ENCODE results near the gene CYP24A1.

CYP24A1 gene

GRCh38 chr20:54177378-54177777 lies 3.6 kb upstream of the CYP24A1 start:
- H3K27me3 Mint-ChIP-seq, result peaks cover 61% of the 10 kb centered on the region
- DNase-seq, result no peak
- H3K36me3 Mint-ChIP-seq, result no peaks in the 10 kb centered on the region
- H3K27ac Mint-ChIP-seq, result no peak overlapping the region
- H3K4me3 Mint-ChIP-seq, result no peak overlapping the region
- no peaks in the 10 kb centered on the region for H3K9me3 Mint-ChIP-seq
- peaks cover 23% of the 10 kb centered on the region for H3K4me1 Mint-ChIP-seq
- CTCF ChIA-PET, result interaction anchor here (1.0 to 1.2 kb wide), 2 partner anchors 72 to 74 kb away, joined by 3 read pairs; no protein-coding TSS in a partner anchor

- peaks cover 24% of the 10 kb centered on the region for H3K4me1 Mint-ChIP-seq
- DNase-seq, result no peak
- no peaks in the 10 kb centered on the region for H3K9me3 Mint-ChIP-seq
- H3K4me3 Mint-ChIP-seq, result no peak overlapping the region
- no peaks in the 10 kb centered on the region for H3K36me3 Mint-ChIP-seq
- no peak overlapping the region for H3K27ac Mint-ChIP-seq
- CTCF ChIA-PET, result no interaction called here
- peaks cover 67% of the 10 kb centered on the region for H3K27me3 Mint-ChIP-seq
These were observed 2.8 kb upstream of the CYP24A1 start for GRCh38 chr20:54176610-54177009.

- Mint-ChIP-seq H3K27me3 (peaks cover 84% of the 10 kb centered on the region), H3K36me3 (no peaks in the 10 kb centered on the region), H3K27ac (peak overlapping the region; percentile 24), H3K9me3 (no peaks in the 10 kb centered on the region), H3K4me3 (peak overlapping the region; percentile 26), H3K4me1 (peaks cover 24% of the 10 kb centered on the region)
- no peak for DNase-seq
- CTCF ChIA-PET, result interaction anchor here (0.6 kb wide), 1 partner anchor 507 kb away, joined by 3 read pairs; no protein-coding TSS in a partner anchor
These were observed 830 bp upstream of the CYP24A1 start for GRCh38 chr20:54174457-54175175.

- Mint-ChIP-seq H3K4me1 (peaks cover 24% of the 10 kb centered on the region), H3K4me3 (peak overlapping the region; percentile 31), H3K27ac (no peak overlapping the region), H3K36me3 (no peaks in the 10 kb centered on the region), H3K9me3 (no peaks in the 10 kb centered on the region), H3K27me3 (peaks cover 92% of the 10 kb centered on the region)
- DNase-seq, result no peak
- CTCF ChIA-PET, result no interaction called here
These were observed 732 bp downstream of the CYP24A1 start for GRCh38 chr20:54172856-54173652.

- Mint-ChIP-seq H3K4me1 (peaks cover 24% of the 10 kb centered on the region), H3K27ac (no peak overlapping the region), H3K27me3 (peaks cover 92% of the 10 kb centered on the region), H3K9me3 (no peaks in the 10 kb centered on the region), H3K36me3 (no peaks in the 10 kb centered on the region), H3K4me3 (no peak overlapping the region)
- DNase-seq, result no peak
- CTCF ChIA-PET, result no interaction called here
These were observed 1.3 kb downstream of the CYP24A1 start for GRCh38 chr20:54172532-54172855.

GRCh38 chr20:54170963-54171362 lies 2.8 kb downstream of the CYP24A1 start:
- no peaks in the 10 kb centered on the region for H3K36me3 Mint-ChIP-seq
- H3K9me3 Mint-ChIP-seq, result no peaks in the 10 kb centered on the region
- H3K27ac Mint-ChIP-seq, result no peak overlapping the region
- no peak for DNase-seq
- no peak overlapping the region for H3K4me3 Mint-ChIP-seq
- CTCF ChIA-PET, result interaction anchor here (1.1 kb wide), 1 partner anchor 477 kb away, joined by 3 read pairs; no protein-coding TSS in a partner anchor
- H3K27me3 Mint-ChIP-seq, result peaks cover 86% of the 10 kb centered on the region
- peaks cover 24% of the 10 kb centered on the region for H3K4me1 Mint-ChIP-seq

GRCh38 chr20:54170026-54170471 lies 3.7 kb downstream of the CYP24A1 start:
- H3K27me3 Mint-ChIP-seq, result peaks cover 84% of the 10 kb centered on the region

GRCh38 chr20:54168961-54169862 lies 4.6 kb downstream of the CYP24A1 start:
- no peaks in the 10 kb centered on the region for H3K36me3 Mint-ChIP-seq
- H3K4me1 Mint-ChIP-seq, result peaks cover 16% of the 10 kb centered on the region
- no peak overlapping the region for H3K27ac Mint-ChIP-seq
- H3K9me3 Mint-ChIP-seq, result no peaks in the 10 kb centered on the region
- H3K27me3 Mint-ChIP-seq, result peaks cover 81% of the 10 kb centered on the region
- DNase-seq, result no peak
- H3K4me3 Mint-ChIP-seq, result no peak overlapping the region
- CTCF ChIA-PET, result interaction anchor here (1.1 to 1.4 kb wide), 2 partner anchors 30 to 66 kb away, joined by 3 read pairs; no protein-coding TSS in a partner anchor

More at GRCh38 chr20:54170026-54170471, 3.7 kb downstream of the CYP24A1 start:
- H3K9me3 Mint-ChIP-seq, result no peaks in the 10 kb centered on the region
- H3K36me3 Mint-ChIP-seq, result no peaks in the 10 kb centered on the region
- H3K27ac Mint-ChIP-seq, result no peak overlapping the region
- peaks cover 24% of the 10 kb centered on the region for H3K4me1 Mint-ChIP-seq
- CTCF ChIA-PET, result interaction anchor here (1.1 to 1.4 kb wide), 3 partner anchors 29 to 478 kb away, joined by 3 read pairs; no protein-coding TSS in a partner anchor
- no peak for DNase-seq
- no peak overlapping the region for H3K4me3 Mint-ChIP-seq

GRCh38 chr20:54167909-54168872 lies 5.6 kb downstream of the CYP24A1 start:
- no peak overlapping the region for H3K4me3 Mint-ChIP-seq
- H3K9me3 Mint-ChIP-seq, result no peaks in the 10 kb centered on the region
- no peaks in the 10 kb centered on the region for H3K36me3 Mint-ChIP-seq
- no peak overlapping the region for H3K27ac Mint-ChIP-seq
- no peak for DNase-seq
- H3K4me1 Mint-ChIP-seq, result peaks cover 9% of the 10 kb centered on the region
- CTCF ChIA-PET, result no interaction called here
- peaks cover 75% of the 10 kb centered on the region for H3K27me3 Mint-ChIP-seq

GRCh38 chr20:54166987-54167662 lies 6.7 kb downstream of the CYP24A1 start:
- H3K4me1 Mint-ChIP-seq, result no peaks in the 10 kb centered on the region
- H3K4me3 Mint-ChIP-seq, result no peak overlapping the region
- peaks cover 74% of the 10 kb centered on the region for H3K27me3 Mint-ChIP-seq
- DNase-seq, result no peak
- no peaks in the 10 kb centered on the region for H3K9me3 Mint-ChIP-seq
- CTCF ChIA-PET, result no interaction called here
- no peaks in the 10 kb centered on the region for H3K36me3 Mint-ChIP-seq
- H3K27ac Mint-ChIP-seq, result no peak overlapping the region

GRCh38 chr20:54165803-54166202 lies 8.0 kb downstream of the CYP24A1 start:
- no peak for DNase-seq
- Mint-ChIP-seq H3K36me3 (no peaks in the 10 kb centered on the region), H3K4me3 (no peak overlapping the region), H3K9me3 (no peaks in the 10 kb centered on the region), H3K27ac (no peak overlapping the region), H3K27me3 (peaks cover 71% of the 10 kb centered on the region), H3K4me1 (no peaks in the 10 kb centered on the region)
- CTCF ChIA-PET, result no interaction called here

- no peaks in the 10 kb centered on the region for H3K36me3 Mint-ChIP-seq
- peaks cover 66% of the 10 kb centered on the region for H3K27me3 Mint-ChIP-seq
- H3K4me3 Mint-ChIP-seq, result no peak overlapping the region
- no peaks in the 10 kb centered on the region for H3K9me3 Mint-ChIP-seq
- H3K4me1 Mint-ChIP-seq, result no peaks in the 10 kb centered on the region
- CTCF ChIA-PET, result no interaction called here
- no peak for DNase-seq
- no peak overlapping the region for H3K27ac Mint-ChIP-seq
These were observed 8.8 kb downstream of the CYP24A1 start for GRCh38 chr20:54165014-54165413.

GRCh38 chr20:54163402-54163801 lies 10.4 kb downstream of the CYP24A1 start:
- no peak overlapping the region for H3K27ac Mint-ChIP-seq
- H3K36me3 Mint-ChIP-seq, result no peaks in the 10 kb centered on the region
- H3K4me3 Mint-ChIP-seq, result no peak overlapping the region
- H3K4me1 Mint-ChIP-seq, result no peaks in the 10 kb centered on the region
- H3K27me3 Mint-ChIP-seq, result peaks cover 52% of the 10 kb centered on the region
- no peaks in the 10 kb centered on the region for H3K9me3 Mint-ChIP-seq
- CTCF ChIA-PET, result interaction anchor here (1.5 kb wide), 1 partner anchor 37 kb away, joined by 4 read pairs; no protein-coding TSS in a partner anchor
- DNase-seq, result no peak

Measured in activated naive CD4-positive, alpha-beta T cell treated with anti-CD3 and anti-CD28 coated beads, Interleukin-2, amount 10 ng/mL, durations not matched to agents 7 days and 5 days (primary cell).